OCI-LY1 (cell line): Measurements from ENCODE around the gene NT5DC1.

Experiments used
- H2AFZ ChIP-seq: fragments of 200-600 bp; sonication (generic), shearing (Covaris generic); 2 replicates; pipeline ENCODE4 v1.6.0; 2014; ENCODE audit warnings: antibody characterized with exemption, mild to moderate bottlenecking, low read length
- H3F3A ChIP-seq: fragments of 200-600 bp; sonication (generic), shearing (Covaris generic); 2 replicates; pipeline ENCODE4 v1.6.0; 2014; ENCODE audit warnings: mild to moderate bottlenecking, antibody characterized with exemption, low read length, moderate library complexity; ENCODE audit not compliant: insufficient read depth
- H3K27ac ChIP-seq: fragments of 200-600 bp; sonication (generic); 2 replicates; pipeline ENCODE4 v1.5.1; 2014; ENCODE audit warnings: low read length, mixed run types, mild to moderate bottlenecking, low read depth; ENCODE audit not compliant: poor library complexity, severe bottlenecking
- H3K27me3 ChIP-seq: fragments of 200-600 bp; sonication (generic); 2 replicates; pipeline ENCODE4 v1.6.0; 2014; ENCODE audit warnings: antibody characterized with exemption, mild to moderate bottlenecking, low read length, moderate library complexity; ENCODE audit not compliant: insufficient read depth
- H3K36me3 ChIP-seq: fragments of 200-600 bp; sonication (generic); 2 replicates; pipeline ENCODE4 v1.6.1; 2014; ENCODE audit warnings: mild to moderate bottlenecking, antibody characterized with exemption, low read length, moderate library complexity, mixed read lengths; ENCODE audit not compliant: insufficient read depth
- H3K4me1 ChIP-seq: fragments of 200-600 bp; sonication (generic); 2 replicates; pipeline ENCODE4 v1.5.1; 2014; ENCODE audit warnings: mild to moderate bottlenecking, low read length, moderate library complexity; ENCODE audit not compliant: insufficient read depth, severe bottlenecking
- H3K4me2 ChIP-seq: fragments of 200-600 bp; sonication (generic), shearing (Covaris generic); 2 replicates; pipeline ENCODE4 v1.6.1; 2014; ENCODE audit warnings: low read length
- H3K4me3 ChIP-seq: fragments of 200-600 bp; sonication (generic); 2 replicates; pipeline ENCODE4 v1.5.1; 2014; ENCODE audit warnings: low read length, low read depth, mild to moderate bottlenecking, mixed read lengths; ENCODE audit not compliant: poor library complexity, severe bottlenecking
- H3K79me2 ChIP-seq: fragments of 200-600 bp; shearing (Covaris generic); 2 replicates; pipeline ENCODE4 v1.6.1; 2016; ENCODE audit warnings: mixed run types, low read length, mixed read lengths; ENCODE audit not compliant: insufficient read depth
- H3K9ac ChIP-seq: fragments of 200-600 bp; sonication (generic), shearing (Covaris generic); 2 replicates; pipeline ENCODE4 v1.6.1; 2014; ENCODE audit warnings: mild to moderate bottlenecking, low read length, mixed read lengths
- H3K9me2 ChIP-seq: fragments of 200-600 bp; sonication (generic), shearing (Covaris generic); 2 replicates; pipeline ENCODE4 v1.6.1; 2014; ENCODE audit warnings: low read depth, mild to moderate bottlenecking, low read length, mixed read lengths
- H3K9me3 ChIP-seq: fragments of 200-600 bp; shearing (Covaris generic); 2 replicates; pipeline ENCODE4 v1.6.1; 2014; ENCODE audit warnings: low read length, mixed read lengths
- H4K20me1 ChIP-seq: fragments of 200-600 bp; sonication (generic), shearing (Covaris generic); 2 replicates; pipeline ENCODE4 v1.6.0; 2016; ENCODE audit warnings: mild to moderate bottlenecking, low read length; ENCODE audit not compliant: insufficient read depth
- CTCF ChIP-seq: fragments of 200-600 bp; sonication (generic), shearing (Covaris generic); IDR thresholded peaks from 2 replicates; pipeline ENCODE4 v1.5.1; 2017; ENCODE audit warnings: mild to moderate bottlenecking, antibody characterized with exemption, low read length, moderate library complexity, mixed read lengths
- EZH2 ChIP-seq: fragments of 200-600 bp; sonication (generic), shearing (Covaris generic); IDR thresholded peaks from 2 replicates; pipeline ENCODE4 v1.8.0; 2017; ENCODE audit warnings: borderline replicate concordance, mixed run types, mild to moderate bottlenecking, antibody characterized with exemption, low read length, moderate library complexity, mixed read lengths

NT5DC1 gene

GRCh38 chr6:116210750-116211425 lies 110.2 kb downstream of the NT5DC1 start:
- H2AFZ ChIP-seq: no peak overlapping the region
- no peak overlapping the region for H3K9ac ChIP-seq
- H3K27ac ChIP-seq: no peak overlapping the region
- no peaks in the 10 kb centered on the region for H3K27me3 ChIP-seq
- H3K4me1 ChIP-seq: no peaks in the 10 kb centered on the region
- H3K79me2 ChIP-seq: no peaks in the 10 kb centered on the region
- H3K9me3 ChIP-seq: no peaks in the 10 kb centered on the region
- H3F3A ChIP-seq: no peaks in the 10 kb centered on the region
- no peak overlapping the region for H3K4me2 ChIP-seq
- H3K9me2 ChIP-seq: no peaks in the 10 kb centered on the region
- H4K20me1 ChIP-seq: no peaks in the 10 kb centered on the region
- TF ChIP-seq CTCF: no peak
- TF ChIP-seq EZH2: no peak
- no peaks in the 10 kb centered on the region for H3K36me3 ChIP-seq
- no peak overlapping the region for H3K4me3 ChIP-seq

- H3K27me3 ChIP-seq: no peaks in the 10 kb centered on the region
- H3K4me2 ChIP-seq: no peak overlapping the region
- H4K20me1 ChIP-seq: no peaks in the 10 kb centered on the region
- H3K9me2 ChIP-seq: no peaks in the 10 kb centered on the region
- H3K9me3 ChIP-seq: no peaks in the 10 kb centered on the region
- no peaks in the 10 kb centered on the region for H3K36me3 ChIP-seq
- no peaks in the 10 kb centered on the region for H3K4me1 ChIP-seq
- no peaks in the 10 kb centered on the region for H3F3A ChIP-seq
- no peak overlapping the region for H3K9ac ChIP-seq
- no peak overlapping the region for H3K27ac ChIP-seq
- no peak for TF ChIP-seq EZH2
- no peak for TF ChIP-seq CTCF
- no peak overlapping the region for H3K4me3 ChIP-seq
- no peaks in the 10 kb centered on the region for H3K79me2 ChIP-seq
- no peak overlapping the region for H2AFZ ChIP-seq
Observed at GRCh38 chr6:116214681-116215080, 114.0 kb downstream of the NT5DC1 start.

- H3K4me3 ChIP-seq: no peak overlapping the region
- H3F3A ChIP-seq: no peaks in the 10 kb centered on the region
- H4K20me1 ChIP-seq: no peaks in the 10 kb centered on the region
- no peak overlapping the region for H3K4me2 ChIP-seq
- H3K27ac ChIP-seq: no peak overlapping the region
- no peak for TF ChIP-seq CTCF
- no peak for TF ChIP-seq EZH2
- H3K27me3 ChIP-seq: no peaks in the 10 kb centered on the region
- H3K9me2 ChIP-seq: no peaks in the 10 kb centered on the region
- H3K36me3 ChIP-seq: no peaks in the 10 kb centered on the region
- H3K4me1 ChIP-seq: no peaks in the 10 kb centered on the region
- H2AFZ ChIP-seq: no peak overlapping the region
- no peaks in the 10 kb centered on the region for H3K79me2 ChIP-seq
- H3K9me3 ChIP-seq: no peaks in the 10 kb centered on the region
- no peak overlapping the region for H3K9ac ChIP-seq
Observed at GRCh38 chr6:116215414-116215813, 114.8 kb downstream of the NT5DC1 start.
